ENCODE measurements around the gene MT1A.
"Not testable (repeated sequence)": the region's sequence is repeated elsewhere in the genome, so short reads cannot be mapped to it uniquely, and the experiment has no call there.

Gene MT1A

DNA sequence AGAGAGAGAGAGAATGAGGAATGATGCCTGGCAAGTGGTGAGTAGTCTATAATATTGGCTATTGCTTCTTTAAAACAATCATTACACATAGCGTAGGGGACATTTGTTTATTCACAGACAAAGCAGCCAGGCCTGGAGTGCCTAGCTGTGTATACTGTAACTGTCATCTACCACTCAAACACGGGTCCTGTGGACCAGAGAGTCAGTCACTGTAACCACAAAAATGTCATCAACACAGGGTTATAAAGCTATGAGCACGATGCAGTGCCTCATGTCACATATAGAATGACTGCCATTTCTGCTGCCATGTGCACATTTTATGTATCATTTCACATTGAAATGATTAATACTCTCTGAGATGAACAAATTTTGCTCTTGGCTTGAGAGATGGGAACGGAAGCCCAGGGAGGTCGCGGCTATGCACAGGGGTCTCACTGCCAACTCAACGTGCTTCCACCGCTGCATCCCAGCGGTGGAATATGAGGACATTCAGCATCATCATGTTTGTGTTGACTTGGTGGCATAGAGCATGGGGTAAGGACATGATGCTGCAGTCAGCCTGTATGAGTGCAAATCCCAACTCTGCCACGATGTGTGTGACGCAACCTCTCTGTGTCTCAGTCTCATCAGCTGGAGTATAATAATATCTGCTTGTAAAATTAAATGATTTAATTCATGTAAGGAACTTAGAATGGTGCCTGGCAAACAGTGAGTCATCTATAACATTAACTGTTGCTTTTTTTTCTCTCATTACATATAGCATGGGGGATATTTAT, 34.5 kb downstream of the MT1A start:
- no peaks in the 10 kb centered on the region for H3K79me2 ChIP-seq (ENCODE audit: control insufficient read depth, low read length)
- H3K4me3 ChIP-seq (ENCODE audit: low read length), result no peak overlapping the region
- H3K36me3 ChIP-seq (ENCODE audit: control insufficient read depth, low read length), result no peaks in the 10 kb centered on the region
- H4K20me1 ChIP-seq (ENCODE audit: control insufficient read depth, insufficient read depth, low read depth, low read length), result no peaks in the 10 kb centered on the region
- no peaks in the 10 kb centered on the region for H3K9me2 ChIP-seq (replicated peaks; ENCODE audit: control insufficient read depth, low read length)
- H3K4me1 ChIP-seq (ENCODE audit: control insufficient read depth, low read length), result no peaks in the 10 kb centered on the region
- no peak for TF ChIP-seq EZH2phosphoT487 (IDR thresholded peaks at IDR 0.05; ENCODE audit: borderline replicate concordance, low read length)
- TF ChIP-seq, protein P1, sequence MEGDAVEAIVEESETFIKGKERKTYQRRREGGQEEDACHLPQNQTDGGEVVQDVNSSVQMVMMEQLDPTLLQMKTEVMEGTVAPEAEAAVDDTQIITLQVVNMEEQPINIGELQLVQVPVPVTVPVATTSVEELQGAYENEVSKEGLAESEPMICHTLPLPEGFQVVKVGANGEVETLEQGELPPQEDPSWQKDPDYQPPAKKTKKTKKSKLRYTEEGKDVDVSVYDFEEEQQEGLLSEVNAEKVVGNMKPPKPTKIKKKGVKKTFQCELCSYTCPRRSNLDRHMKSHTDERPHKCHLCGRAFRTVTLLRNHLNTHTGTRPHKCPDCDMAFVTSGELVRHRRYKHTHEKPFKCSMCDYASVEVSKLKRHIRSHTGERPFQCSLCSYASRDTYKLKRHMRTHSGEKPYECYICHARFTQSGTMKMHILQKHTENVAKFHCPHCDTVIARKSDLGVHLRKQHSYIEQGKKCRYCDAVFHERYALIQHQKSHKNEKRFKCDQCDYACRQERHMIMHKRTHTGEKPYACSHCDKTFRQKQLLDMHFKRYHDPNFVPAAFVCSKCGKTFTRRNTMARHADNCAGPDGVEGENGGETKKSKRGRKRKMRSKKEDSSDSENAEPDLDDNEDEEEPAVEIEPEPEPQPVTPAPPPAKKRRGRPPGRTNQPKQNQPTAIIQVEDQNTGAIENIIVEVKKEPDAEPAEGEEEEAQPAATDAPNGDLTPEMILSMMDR (IDR thresholded peaks at IDR 0.05; ENCODE audit: low read depth, low read length, poor library complexity, severe bottlenecking), result no peak
- no peaks in the 10 kb centered on the region for H3K9me3 ChIP-seq (ENCODE audit: control insufficient read depth, insufficient read depth, low read length)
- H3F3A ChIP-seq (ENCODE audit: control insufficient read depth, insufficient read depth), result no peaks in the 10 kb centered on the region
- no peak overlapping the region for H3K27ac ChIP-seq (ENCODE audit: low read depth, low read length)
- no peak overlapping the region for H3K4me2 ChIP-seq (ENCODE audit: low read length)
- H3K27me3 ChIP-seq (ENCODE audit: control insufficient read depth, low read length), result peaks cover 73% of the 10 kb centered on the region

DNA sequence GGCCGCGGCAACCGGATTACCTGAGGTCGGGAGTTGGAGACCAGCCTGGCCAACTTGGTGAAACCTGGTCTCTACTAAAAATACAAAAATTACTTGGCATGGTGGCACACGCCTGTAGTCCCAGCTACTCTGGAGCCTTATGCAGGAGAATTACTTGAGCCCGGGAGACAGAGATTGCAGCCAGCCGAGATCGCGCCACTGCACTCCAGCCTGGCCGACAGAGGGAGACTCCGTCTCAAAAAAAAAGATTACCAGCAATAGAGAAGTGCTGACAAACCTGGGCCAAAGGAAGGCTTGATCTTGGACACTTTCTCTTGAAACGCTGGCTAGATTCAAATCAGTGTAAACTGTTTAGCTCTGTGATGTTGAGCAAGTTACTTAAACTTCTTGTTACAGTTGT, 35.5 kb downstream of the MT1A start:
- Histone ChIP-seq H3K27ac (ENCODE audit: low read depth, low read length) (no peak overlapping the region), H3K4me3 (ENCODE audit: low read length) (no peak overlapping the region), H3K9me2 (replicated peaks; ENCODE audit: control insufficient read depth, low read length) (no peaks in the 10 kb centered on the region), H3K9me3 (ENCODE audit: control insufficient read depth, insufficient read depth, low read length) (no peaks in the 10 kb centered on the region), H3K79me2 (ENCODE audit: control insufficient read depth, low read length) (no peaks in the 10 kb centered on the region), H3K4me2 (ENCODE audit: low read length) (no peak overlapping the region), H4K20me1 (ENCODE audit: control insufficient read depth, insufficient read depth, low read depth, low read length) (no peaks in the 10 kb centered on the region), H3K27me3 (ENCODE audit: control insufficient read depth, low read length) (peaks cover 63% of the 10 kb centered on the region), H3K4me1 (ENCODE audit: control insufficient read depth, low read length) (no peaks in the 10 kb centered on the region), H3K36me3 (ENCODE audit: control insufficient read depth, low read length) (no peaks in the 10 kb centered on the region), H3F3A (ENCODE audit: control insufficient read depth, insufficient read depth) (no peaks in the 10 kb centered on the region)
- TF ChIP-seq, protein P1 (IDR thresholded peaks at IDR 0.05; ENCODE audit: low read depth, low read length, poor library complexity, severe bottlenecking), result peak; percentile 52
- no peak for TF ChIP-seq EZH2phosphoT487 (IDR thresholded peaks at IDR 0.05; ENCODE audit: borderline replicate concordance, low read length)

DNA sequence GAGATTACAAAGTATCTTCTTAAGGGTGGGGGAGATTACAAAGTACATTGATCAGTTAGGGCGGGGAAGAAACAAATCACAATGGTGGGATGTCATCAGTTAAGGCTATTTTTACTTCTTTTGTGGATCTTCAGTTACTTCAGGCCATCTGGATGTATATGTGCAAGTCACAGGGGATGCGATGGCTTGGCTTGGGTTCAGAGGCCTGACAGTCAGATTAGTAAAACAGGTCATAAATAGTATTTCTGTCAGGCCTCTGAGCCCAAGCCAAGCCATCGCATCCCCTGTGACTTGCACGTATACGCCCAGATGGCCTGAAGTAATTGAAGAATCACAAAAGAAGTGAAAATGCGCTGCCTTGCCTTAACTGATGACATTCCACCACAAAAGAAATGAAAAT, 36.1 kb downstream of the MT1A start:
- H3K36me3 ChIP-seq (ENCODE audit: control insufficient read depth, low read length); H3K4me3 ChIP-seq (ENCODE audit: low read length); H3K4me1 ChIP-seq (ENCODE audit: control insufficient read depth, low read length); H4K20me1 ChIP-seq (ENCODE audit: control insufficient read depth, insufficient read depth, low read depth, low read length); H3K27ac ChIP-seq (ENCODE audit: low read depth, low read length); H3K9me3 ChIP-seq (ENCODE audit: control insufficient read depth, insufficient read depth, low read length); H3K4me2 ChIP-seq (ENCODE audit: low read length); H3K9me2 ChIP-seq (replicated peaks; ENCODE audit: control insufficient read depth, low read length); H3F3A ChIP-seq (ENCODE audit: control insufficient read depth, insufficient read depth); H3K79me2 ChIP-seq (ENCODE audit: control insufficient read depth, low read length): not testable (repeated sequence)
- H3K27me3 ChIP-seq (ENCODE audit: control insufficient read depth, low read length), result peaks cover 57% of the 10 kb centered on the region

DNA sequence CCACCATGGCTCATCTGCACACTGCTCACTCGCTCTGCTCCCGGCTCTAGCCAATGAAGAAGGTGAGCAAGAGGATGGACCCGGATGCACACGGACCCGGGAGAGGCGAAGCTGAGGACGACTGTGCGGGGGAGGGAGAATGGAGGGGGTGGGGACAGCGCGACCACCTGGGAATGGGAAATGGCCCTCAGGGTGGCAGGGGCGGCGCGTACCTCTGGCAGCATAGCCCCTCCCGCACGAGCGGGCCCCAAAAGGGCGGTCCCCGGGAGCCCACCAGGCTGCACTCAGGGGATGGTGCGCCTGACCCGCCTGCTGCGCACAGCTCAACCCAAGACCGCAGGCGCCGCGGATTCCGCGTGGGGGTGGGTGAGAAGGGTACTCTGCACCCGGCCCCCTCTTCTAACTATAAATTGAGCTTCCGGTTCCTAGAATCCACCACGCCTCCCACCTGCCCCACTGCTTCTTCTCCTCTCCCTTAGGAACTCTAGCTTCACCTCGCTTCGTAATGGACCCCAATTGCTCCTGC, 37.3 kb downstream of the MT1A start:
- peaks cover 45% of the 10 kb centered on the region for H3K27me3 ChIP-seq (ENCODE audit: control insufficient read depth, low read length)
- no peak overlapping the region for H3K4me2 ChIP-seq (ENCODE audit: low read length)

More for the DNA sequence above, 37.3 kb downstream of the MT1A start:
- Histone ChIP-seq H3F3A (ENCODE audit: control insufficient read depth, insufficient read depth) (no peaks in the 10 kb centered on the region), H4K20me1 (ENCODE audit: control insufficient read depth, insufficient read depth, low read depth, low read length) (no peaks in the 10 kb centered on the region), H3K4me3 (ENCODE audit: low read length) (no peak overlapping the region), H3K9me2 (replicated peaks; ENCODE audit: control insufficient read depth, low read length) (no peaks in the 10 kb centered on the region), H3K27ac (ENCODE audit: low read depth, low read length) (no peak overlapping the region), H3K79me2 (ENCODE audit: control insufficient read depth, low read length) (no peaks in the 10 kb centered on the region), H3K4me1 (ENCODE audit: control insufficient read depth, low read length) (no peaks in the 10 kb centered on the region), H3K36me3 (ENCODE audit: control insufficient read depth, low read length) (no peaks in the 10 kb centered on the region), H3K9me3 (ENCODE audit: control insufficient read depth, insufficient read depth, low read length) (no peaks in the 10 kb centered on the region)
- TF ChIP-seq, protein P1 (IDR thresholded peaks at IDR 0.05; ENCODE audit: low read depth, low read length, poor library complexity, severe bottlenecking), result no peak
- TF ChIP-seq EZH2phosphoT487 (IDR thresholded peaks at IDR 0.05; ENCODE audit: borderline replicate concordance, low read length), result no peak
